HepG2 (cell line): ENCODE data around the gene FGF19. TPM values are rescaled to one million over a fixed set of nuclear protein-coding genes. Genes with fewer than 3 reads are reported as not detected.

Experiments
- ATF1 ChIP-seq: IDR thresholded peaks from 2 replicates; pipeline ENCODE4 v1.6.1; 2016; ENCODE audit warnings: mild to moderate bottlenecking, control low read depth
- ELF1 ChIP-seq: sonication (generic); formaldehyde crosslinking; IDR thresholded peaks from 2 replicates; pipeline ENCODE4 v1.4.0; 2020; ENCODE audit warnings: missing genetic modification reagents
- HDAC2 ChIP-seq: sonication (generic); formaldehyde crosslinking; IDR thresholded peaks from 2 replicates; pipeline ENCODE4 v1.4.0; 2020; ENCODE audit warnings: missing genetic modification reagents
- HMG20B ChIP-seq: conservative IDR thresholded peaks from 2 replicates; pipeline ENCODE4 v1.6.1; 2016; ENCODE audit warnings: missing genetic modification reagents, missing compliant biosample characterization
- HNF1B ChIP-seq: sonication (generic); formaldehyde crosslinking; IDR thresholded peaks from 2 replicates; pipeline ENCODE4 v1.5.1; 2020; ENCODE audit warnings: mild to moderate bottlenecking, moderate library complexity, missing genetic modification reagents
- HNF4A ChIP-seq: sonication (generic); formaldehyde crosslinking; IDR thresholded peaks from 2 replicates; pipeline ENCODE4 v1.4.0; 2020; ENCODE audit warnings: missing genetic modification reagents
- IKZF5 ChIP-seq: IDR thresholded peaks from 2 replicates; pipeline ENCODE4 v1.6.1; 2018; ENCODE audit warnings: missing genetic modification reagents, mild to moderate bottlenecking, missing compliant biosample characterization
- KLF15 ChIP-seq: sonication (generic); formaldehyde crosslinking; IDR thresholded peaks from 2 replicates; pipeline ENCODE4 v1.8.1; 2023; ENCODE audit warnings: borderline replicate concordance, mild to moderate bottlenecking, inconsistent platforms, missing genetic modification reagents, mixed read lengths
- NCOA2 ChIP-seq: sonication (generic); formaldehyde crosslinking; IDR thresholded peaks from 2 replicates; pipeline ENCODE4 v1.8.0; 2022; ENCODE audit warnings: inconsistent platforms
- RFX1 ChIP-seq: fragments of 450-650 bp; IDR thresholded peaks from 2 replicates; pipeline ENCODE4 v1.6.1; 2017
- RNF219 ChIP-seq: sonication (generic); formaldehyde crosslinking; IDR thresholded peaks from 2 replicates; pipeline ENCODE4 v1.5.0; 2020; ENCODE audit warnings: mild to moderate bottlenecking, missing genetic modification reagents
- SOX6 ChIP-seq, 2 experiments: fragments of 450-650 bp in 1 of 2; sonication (generic) in 1 of 2; formaldehyde crosslinking in 1 of 2; IDR thresholded peaks; 2 replicates each; pipeline versions ENCODE4 v1.4.0 to v1.6.1; 2017 to 2020; ENCODE audit warnings: antibody characterized with exemption in 1 of 2, mild to moderate bottlenecking in 1 of 2, missing genetic modification reagents in 1 of 2
- TAF1 ChIP-seq: sonication (generic); formaldehyde crosslinking; IDR thresholded peaks from 2 replicates; pipeline ENCODE4 v1.4.0; 2020; ENCODE audit warnings: missing genetic modification reagents
- TMF1 ChIP-seq: sonication (generic); formaldehyde crosslinking; IDR thresholded peaks from 2 replicates; pipeline ENCODE4 v1.8.1; 2022; ENCODE audit warnings: low read depth, missing genetic modification reagents
- TRIM22 ChIP-seq: fragments of 450-650 bp; IDR thresholded peaks from 2 replicates; pipeline ENCODE4 v1.6.1; 2017
- U2AF1 ChIP-seq: fragments of 200-400 bp; formaldehyde crosslinking; optimal IDR thresholded peaks from 2 replicates; pipeline ENCODE3; 2017; ENCODE audit warnings: mild to moderate bottlenecking, low read depth, low read length
- ZKSCAN8 ChIP-seq: IDR thresholded peaks from 2 replicates; pipeline ENCODE4 v1.6.1; 2016; ENCODE audit warnings: borderline replicate concordance, missing genetic modification reagents, missing compliant biosample characterization
- ZNF225 ChIP-seq: sonication (generic); formaldehyde crosslinking; IDR thresholded peaks from 2 replicates; pipeline ENCODE4 v1.4.0; 2020; ENCODE audit warnings: mild to moderate bottlenecking, missing genetic modification reagents
- ZNF367 ChIP-seq: sonication (generic); formaldehyde crosslinking; IDR thresholded peaks from 2 replicates; pipeline ENCODE4 v1.4.0; 2020; ENCODE audit warnings: missing genetic modification reagents, borderline replicate concordance
- ZNF713 ChIP-seq: sonication (generic); formaldehyde crosslinking; IDR thresholded peaks from 2 replicates; pipeline ENCODE4 v1.4.0; 2020; ENCODE audit warnings: mild to moderate bottlenecking, missing genetic modification reagents
- ZNF761 ChIP-seq: sonication (generic); formaldehyde crosslinking; conservative IDR thresholded peaks from 2 replicates; pipeline ENCODE4 v1.4.0; 2020; ENCODE audit warnings: mild to moderate bottlenecking, missing genetic modification reagents
- ZNF781 ChIP-seq: sonication (generic); formaldehyde crosslinking; IDR thresholded peaks from 2 replicates; pipeline ENCODE4 v1.5.1; 2020; ENCODE audit warnings: borderline replicate concordance, mild to moderate bottlenecking, missing genetic modification reagents; ENCODE audit errors: not compliant biosample characterization
- ZNF879 ChIP-seq: sonication (generic); formaldehyde crosslinking; IDR thresholded peaks from 2 replicates; pipeline ENCODE4 v1.8.1; 2023; ENCODE audit warnings: missing genetic modification reagents
- ZSCAN21 ChIP-seq: sonication (generic); formaldehyde crosslinking; IDR thresholded peaks from 2 replicates; pipeline ENCODE4 v1.8.0; 2022; ENCODE audit warnings: mild to moderate bottlenecking, missing genetic modification reagents, moderate library complexity, borderline replicate concordance
- polyA plus RNA-seq, 8 experiments: library from polyadenylated mRNA; depleted of rRNA in 3 of 8; stranded (reverse) in 7 of 8; unstranded in 1 of 8; fragments of >200 nt; fragmentation: Illumina TruSeq in 4 of 8; extraction: Trizol in 4 of 8; gene quantifications; 2 replicates each; pipeline versions ENCODE4 v1.2.1 to v1.2.3, GENCODE V29; 2011 to 2016; ENCODE audit warnings: low read depth in 4 of 8, missing spikeins in 1 of 8, mixed read lengths in 1 of 8; ENCODE audit not compliant: insufficient read depth in 1 of 8
- total RNA-seq, 5 experiments: library from RNA; depleted of rRNA; stranded (reverse); fragments of >200 nt; fragmentation: Illumina TruSeq; extraction: Trizol; gene quantifications; 2 replicates each; pipeline ENCODE4 v1.2.3, GENCODE V29; 2016; ENCODE audit warnings: low read depth in 1 of 5
- TF ChIP-seq, protein P1 (sequence below): sonication (generic); formaldehyde crosslinking; IDR thresholded peaks from 2 replicates; pipeline ENCODE4 v1.5.0; 2020; ENCODE audit warnings: missing genetic modification reagents

FGF19 gene
- total and polyA plus RNA-seq, 2 of the 13 experiments (the other 11 are each of a cell fraction or from before 2014, with no cell fraction given): 0.07 TPM; not detected in 1

DNA sequence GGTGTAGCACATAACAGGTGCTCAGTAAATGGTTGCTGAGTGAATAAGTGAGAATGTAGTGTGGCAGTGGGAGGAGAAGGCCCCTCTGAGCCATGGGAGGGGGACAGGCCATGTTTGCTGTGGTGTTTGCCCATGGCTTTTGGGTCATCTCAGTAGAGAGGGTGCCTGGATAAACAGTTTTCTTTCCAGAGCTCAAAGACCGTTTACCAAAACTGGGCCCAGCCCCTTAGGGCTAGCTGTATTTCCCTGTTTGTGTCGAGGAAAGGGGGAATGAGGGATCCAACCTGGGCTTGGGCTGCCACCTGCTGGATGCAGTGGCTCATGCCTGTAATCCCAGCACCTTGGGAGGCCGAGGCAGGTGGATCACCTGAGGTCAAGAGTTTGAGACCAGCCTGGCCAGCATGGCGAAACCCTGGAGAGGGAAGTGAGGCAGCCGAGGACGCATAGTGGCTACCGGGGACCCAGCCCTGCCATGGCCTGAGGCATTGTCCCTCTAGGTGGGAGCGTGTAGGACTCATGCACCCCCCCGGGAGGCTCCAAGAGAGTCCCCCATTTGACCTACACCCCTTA, 20.0 kb downstream of the FGF19 start (continued):
- TF ChIP-seq HMG20B (CRISPR knock-in tag) (no peak), ZKSCAN8 (no peak), TRIM22 (no peak), TMF1 (no peak), IKZF5 (CRISPR knock-in tag) (no peak), U2AF1 (no peak), ATF1 (CRISPR knock-in tag) (no peak), HNF1B (CRISPR knock-in tag) (peak; percentile 61; the same call in 1 of the 2 replicates), ZNF781 (CRISPR knock-in tag) (no peak), ZNF225 (no peak), ELF1 (CRISPR knock-in tag) (peak; percentile 53; the same call in 1 of the 2 replicates), HDAC2 (CRISPR knock-in tag) (0 out of 2 replicates have a peak, but pooled peaks have one; percentile 21), TAF1 (no peak), RFX1 (no peak), RNF219 (CRISPR knock-in tag) (no peak), KLF15 (CRISPR knock-in tag) (no peak), HNF4A (CRISPR knock-in tag) (peak; percentile 69), SOX6 (IDR thresholded peaks at IDR 0.05) (no peak), SOX6 (CRISPR knock-in tag; IDR thresholded peaks at IDR 0.05) (peak; percentile 29; the same call in 1 of the 2 replicates), ZNF761 (CRISPR knock-in tag) (no peak), ZNF879 (no peak), ZNF713 (CRISPR knock-in tag) (no peak), ZNF367 (no peak), NCOA2 (CRISPR knock-in tag) (0 out of 2 replicates have a peak, but pooled peaks have one; percentile 16), ZSCAN21 (CRISPR knock-in tag) (no peak)
- TF ChIP-seq, protein P1, sequence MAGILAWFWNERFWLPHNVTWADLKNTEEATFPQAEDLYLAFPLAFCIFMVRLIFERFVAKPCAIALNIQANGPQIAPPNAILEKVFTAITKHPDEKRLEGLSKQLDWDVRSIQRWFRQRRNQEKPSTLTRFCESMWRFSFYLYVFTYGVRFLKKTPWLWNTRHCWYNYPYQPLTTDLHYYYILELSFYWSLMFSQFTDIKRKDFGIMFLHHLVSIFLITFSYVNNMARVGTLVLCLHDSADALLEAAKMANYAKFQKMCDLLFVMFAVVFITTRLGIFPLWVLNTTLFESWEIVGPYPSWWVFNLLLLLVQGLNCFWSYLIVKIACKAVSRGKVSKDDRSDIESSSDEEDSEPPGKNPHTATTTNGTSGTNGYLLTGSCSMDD: no peak
